IMR-90 (cell line): ENCODE results near the gene ZNF133. TPM values are rescaled to one million over a fixed set of nuclear protein-coding genes. Genes with fewer than 3 reads are reported as not detected.
A peak's percentile ranks its signal among the peaks of the same experiment; 100 is the strongest.

ENCODE experiments used
- ATAC-seq: fragments of 200-7000 bp; cut with Tn5 transposase; 2 replicates; pipeline ENCODE4 v1.9.1; 2020; ENCODE audit warnings: low read depth, mild to moderate bottlenecking, moderate library complexity
- BruUV-seq: library from RNA; stranded (reverse); fragments of 400-500 nt; replicated peaks from 2 replicates; lab custom pipeline; 2021; lab: Mats Ljungman, UMichigan
- CTCF ChIA-PET: fragments of 300-600 bp; formaldehyde crosslinking; extraction: SDS; loops from one replicate; lab custom pipeline; 2021; ENCODE audit warnings: antibody characterized with exemption; lab: Yijun Ruan, JAX
- POLR2A ChIA-PET: fragments of 300-600 bp; sonication (Branson Sonifier 250); formaldehyde crosslinking; loops from one replicate; lab custom pipeline; 2022; ENCODE audit warnings: antibody characterized with exemption; ENCODE audit not compliant: unreplicated experiment; lab: Charles Lee
- DNase-seq: peaks from one replicate; pipeline ENCODE4 v3.0.0; 2013
- H2AFZ ChIP-seq: replicated peaks from 2 replicates; pipeline ENCODE3; 2013; ENCODE audit warnings: low read length, mild to moderate bottlenecking; ENCODE audit not compliant: poor library complexity
- H2AK5ac ChIP-seq: 2 replicates; pipeline ENCODE4 v1.6.1; 2013; ENCODE audit warnings: low read depth, low read length, inconsistent platforms
- H2AK9ac ChIP-seq: replicated peaks from 2 replicates; pipeline ENCODE3; 2013; ENCODE audit warnings: mild to moderate bottlenecking, low read depth, low read length, moderate library complexity; ENCODE audit not compliant: poor library complexity
- H2BK120ac ChIP-seq: 2 replicates; pipeline ENCODE4 v1.6.1; 2013; ENCODE audit warnings: low read depth, low read length, inconsistent platforms
- H2BK15ac ChIP-seq: 3 replicates; pipeline ENCODE4 v1.6.1; 2013; ENCODE audit warnings: low read depth, low read length, inconsistent platforms
- H2BK20ac ChIP-seq: 2 replicates; pipeline ENCODE4 v1.6.1; 2013; ENCODE audit warnings: low read depth, mild to moderate bottlenecking, inconsistent platforms, low read length, moderate library complexity
- H2BK5ac ChIP-seq: 2 replicates; pipeline ENCODE4 v1.6.1; 2013; ENCODE audit warnings: mild to moderate bottlenecking, low read depth, low read length, inconsistent platforms; ENCODE audit not compliant: poor library complexity, severe bottlenecking
- H3K14ac ChIP-seq: replicated peaks from 2 replicates; pipeline ENCODE4 v1.6.1; 2013; ENCODE audit warnings: low read depth, low read length, inconsistent platforms
- H3K18ac ChIP-seq: 2 replicates; pipeline ENCODE4 v1.6.1; 2013; ENCODE audit warnings: low read depth, low read length, control low read depth
- H3K23ac ChIP-seq: 2 replicates; pipeline ENCODE4 v1.6.1; 2013; ENCODE audit warnings: low read depth, low read length, inconsistent platforms
- H3K27ac ChIP-seq: 2 replicates; pipeline ENCODE4 v1.5.1; 2013; ENCODE audit warnings: mild to moderate bottlenecking, control low read depth, low read length; ENCODE audit not compliant: insufficient read depth
- H3K27me3 ChIP-seq: 2 replicates; pipeline ENCODE4 v1.6.1; 2013; ENCODE audit warnings: low read length; ENCODE audit not compliant: control insufficient read depth, insufficient read depth
- H3K36me3 ChIP-seq: 2 replicates; pipeline ENCODE4 v1.6.1; 2013; ENCODE audit warnings: low read length, mixed read lengths; ENCODE audit not compliant: control insufficient read depth, insufficient read depth
- H3K4ac ChIP-seq: 2 replicates; pipeline ENCODE4 v1.6.1; 2013; ENCODE audit warnings: low read depth, low read length, inconsistent platforms
- H3K4me1 ChIP-seq: 2 replicates; pipeline ENCODE4 v1.6.1; 2013; ENCODE audit warnings: low read length, mixed read lengths; ENCODE audit not compliant: control insufficient read depth, insufficient read depth
- H3K4me2 ChIP-seq: 2 replicates; pipeline ENCODE4 v1.6.1; 2013; ENCODE audit warnings: low read depth, mild to moderate bottlenecking, control low read depth, low read length, moderate library complexity
- H3K4me3 ChIP-seq: 2 replicates; pipeline ENCODE4 v1.5.1; 2013; ENCODE audit warnings: low read depth, mild to moderate bottlenecking, control low read depth, low read length, moderate library complexity; ENCODE audit not compliant: insufficient read depth
- H3K56ac ChIP-seq: 2 replicates; pipeline ENCODE4 v1.6.1; 2013; ENCODE audit warnings: low read length, inconsistent platforms; ENCODE audit not compliant: insufficient read depth; ENCODE audit errors: extremely low read depth
- H3K79me1 ChIP-seq, 2 experiments: 2 replicates each; pipeline ENCODE4 v1.6.1; 2013; ENCODE audit warnings: low read length in 2 of 2, inconsistent platforms in 1 of 2, low read depth in 1 of 2
- H3K9ac ChIP-seq: 2 replicates; pipeline ENCODE4 v1.6.1; 2013; ENCODE audit warnings: low read depth, low read length, control low read depth
- H3K9me1 ChIP-seq: 2 replicates; pipeline ENCODE4 v1.6.1; 2013; ENCODE audit warnings: low read length, inconsistent platforms; ENCODE audit not compliant: insufficient read depth
- H3K9me3 ChIP-seq: 2 replicates; pipeline ENCODE4 v1.6.1; 2013; ENCODE audit warnings: low read length; ENCODE audit not compliant: control insufficient read depth, insufficient read depth
- H4K20me1 ChIP-seq: 2 replicates; pipeline ENCODE4 v1.6.1; 2013; ENCODE audit warnings: low read length, inconsistent platforms; ENCODE audit not compliant: insufficient read depth
- H4K5ac ChIP-seq: 2 replicates; pipeline ENCODE4 v1.6.1; 2013; ENCODE audit warnings: mild to moderate bottlenecking, low read depth, low read length, control low read depth
- H4K8ac ChIP-seq, 2 experiments: 2 replicates each; pipeline ENCODE4 v1.6.1; 2013; ENCODE audit warnings: low read depth in 2 of 2, low read length in 2 of 2, control low read depth in 1 of 2, inconsistent platforms in 1 of 2
- H4K91ac ChIP-seq: 2 replicates; pipeline ENCODE4 v1.6.1; 2013; ENCODE audit warnings: low read depth, low read length, inconsistent platforms; ENCODE audit not compliant: insufficient read depth
- CEBPB ChIP-seq: IDR thresholded peaks from 2 replicates; pipeline ENCODE4 v1.6.1; 2012; ENCODE audit warnings: low read depth, low read length, improper control_type of control experiment
- RFX5 ChIP-seq: IDR thresholded peaks from 2 replicates; pipeline ENCODE4 v1.8.0; 2012; ENCODE audit warnings: low read depth, mild to moderate bottlenecking, low read length, moderate library complexity
- dilution Hi-C: fragments of 300-500 bp; cut with HindIII; formaldehyde crosslinking; loops from one replicate; pipeline ENCODE4 v1.14.3; 2018; ENCODE audit warnings: low sequenced_read_pairs; ENCODE audit not compliant: unreplicated experiment
- in situ Hi-C: fragments of 300-500 bp; cut with MboI; formaldehyde crosslinking; loops from 3 replicates; pipeline ENCODE4 v1.14.3; 2019; ENCODE audit warnings: low sequenced_read_pairs, inconsistent platforms, mixed read lengths
- intact Hi-C: fragments of 100-400 bp; cut with micrococcal nuclease; formaldehyde crosslinking; loops from 2 replicates; pipeline ENCODE4 v1.10.0; 2022
- polyA plus RNA-seq, 3 experiments: library from polyadenylated mRNA; depleted of rRNA; stranded (reverse); fragments of >200 nt; gene quantifications; 2 replicates each; pipeline ENCODE4 v1.2.3, GENCODE V29; 2012; ENCODE audit warnings: low replicate concordance in 1 of 3
- total RNA-seq: library from RNA; depleted of rRNA; stranded (reverse); fragments of >200 nt; gene quantifications from 2 replicates; pipeline ENCODE4 v1.2.3, GENCODE V29; 2012

ZNF133 gene
- total and polyA plus RNA-seq, 2 of the 4 experiments (the other 2 are of a cell fraction): 18.3 to 33.5 TPM

GRCh38 chr20:18310592-18310991 lies 22.3 kb downstream of the ZNF133 start:
- H3K9ac ChIP-seq: no peak overlapping the region
- H2BK120ac ChIP-seq: no peak overlapping the region
- no peak overlapping the region for H2AK5ac ChIP-seq
- H4K91ac ChIP-seq: no peak overlapping the region
- no peaks in the 10 kb centered on the region for H3K9me3 ChIP-seq
- H3K23ac ChIP-seq: no peak overlapping the region
- H3K79me1 ChIP-seq: peaks cover 12 to 18% of the 10 kb centered on the region in 2 experiments
- H4K20me1 ChIP-seq: no peaks in the 10 kb centered on the region
- H2AFZ ChIP-seq: no peak overlapping the region
- no peak overlapping the region for H3K4ac ChIP-seq
- no TSS peak for BruUV-seq
- H4K8ac ChIP-seq: no peak overlapping the region
- intact Hi-C loops (no loop called here), dilution Hi-C loops (no loop called here), in situ Hi-C loops (no loop called here)
- peaks cover 15% of the 10 kb centered on the region for H3K36me3 ChIP-seq
- no peak overlapping the region for H2BK20ac ChIP-seq
- H2AK9ac ChIP-seq: no peak overlapping the region
- no peak overlapping the region for H3K14ac ChIP-seq
- no peak overlapping the region for H3K27ac ChIP-seq
- no peaks in the 10 kb centered on the region; the same call in 1 of the 2 replicates for H3K4me1 ChIP-seq
- H3K4me3 ChIP-seq: no peak overlapping the region
- DNase-seq (no peak), ATAC-seq (no peak)
- H3K56ac ChIP-seq: no peak overlapping the region
- ChIA-PET CTCF (interaction anchor here (1.2 kb wide), 1 partner anchor 16 kb away, joined by 3 read pairs; no protein-coding TSS in a partner anchor), POLR2A (no interaction called here)
- no peak overlapping the region for H2BK15ac ChIP-seq
- H3K27me3 ChIP-seq: no peaks in the 10 kb centered on the region
- no peak overlapping the region for H3K18ac ChIP-seq
- peaks cover 5% of the 10 kb centered on the region; the same call in 1 of the 2 replicates for H3K9me1 ChIP-seq
- no peak overlapping the region for H3K4me2 ChIP-seq
- peak; percentile 66; the same call in 1 of the 2 replicates for TF ChIP-seq CEBPB
- no peak for TF ChIP-seq RFX5
- H4K5ac ChIP-seq: no peak overlapping the region
- no peak overlapping the region for H2BK5ac ChIP-seq
